ENCODE data around the gene GSK3A. TPM values are rescaled to one million over a fixed set of nuclear protein-coding genes. Genes with fewer than 3 reads are reported as not detected.
"Not testable (repeated sequence)": the region's sequence is repeated elsewhere in the genome, so short reads cannot be mapped to it uniquely, and the experiment has no call there.

GSK3A gene
- total and polyA plus RNA-seq, 9 of the 15 experiments (the other 6 are each of a cell fraction or from before 2014, with no cell fraction given), result 0.62 to 90.7 (median 33.3) TPM

- H3K9me1 ChIP-seq (ENCODE audit: control insufficient read depth, insufficient read depth, low read length); H3K9me3 ChIP-seq (replicated peaks; ENCODE audit: control insufficient read depth, insufficient read depth, low read depth, low read length); intact Hi-C loops (cut with micrococcal nuclease); FAIRE-seq; CTCF ChIA-PET (ENCODE audit: low intra/inter-chr PET ratio); BruUV-seq (replicated peaks); DNase-seq (ENCODE audit: extremely low read depth in 1 of 4, low spot score in 3 of 4); H3K4me3 ChIP-seq; H3K27me3 ChIP-seq (ENCODE audit: control insufficient read depth in 2 of 2, insufficient read depth in 2 of 2, low read length in 2 of 2); ATAC-seq; H4K20me1 ChIP-seq (replicated peaks; ENCODE audit: control insufficient read depth, insufficient read depth, low read length); in situ Hi-C loops (cut with MboI); TF ChIP-seq CEBPG (CRISPR knock-in tag; IDR thresholded peaks at IDR 0.05): not testable (repeated sequence)
- Histone ChIP-seq H3K27ac (ENCODE audit: extremely low read depth, low read depth, low read length) (peak overlapping the region; percentile 90), H3K9ac (ENCODE audit: insufficient read depth in 1 of 2, low read depth in 2 of 2, low read length in 2 of 2) (peak overlapping the region in 1 of 2 experiments; percentile 98; a peak in 2 of 4 replicates), H3K4me2 (ENCODE audit: insufficient read depth, low read length) (peak overlapping the region; percentile 96), H3K36me3 (ENCODE audit: control insufficient read depth, insufficient read depth, low read length) (peaks cover 10% of the 10 kb centered on the region; the same call in 2 of the 3 replicates), H3K79me2 (ENCODE audit: control insufficient read depth, insufficient read depth, low read length) (peaks cover 24% of the 10 kb centered on the region), H2AFZ (ENCODE audit: low read depth, low read length) (peak overlapping the region; percentile 95), H3K4me1 (replicated peaks in 1 of 2; ENCODE audit: control insufficient read depth in 2 of 2, insufficient read depth in 2 of 2, low read length in 2 of 2) (peaks cover 17 to 36% of the 10 kb centered on the region in 2 experiments)
- POLR2A ChIA-PET, result interaction anchor here (0.6 to 1.1 kb wide), 3 partner anchors 10 to 26 kb away, joined by 3 to 4 read pairs (median 3); no protein-coding TSS in a partner anchor
- TF ChIP-seq CEBPG (tag; conservative IDR thresholded peaks at IDR 0.05 in 1 of 2, IDR thresholded peaks at IDR 0.05 in 1 of 2) (peak; percentile 8 to 41; a peak in 3 of 4 replicates), CEBPB (tag; IDR thresholded peaks at IDR 0.05) (peak; percentile 79)
- WGBS (ENCODE audit: insufficient coverage, low coverage, missing lambda C conversion rate), result 84% methylated on average over 25 of the region's 25 CpGs
These were observed 24.7 kb upstream of the GSK3A start for GRCh38 chr19:42266928-42267603.

GRCh38 chr19:42266105-42266504 lies 23.7 kb upstream of the GSK3A start:
- H3K4me1 ChIP-seq (replicated peaks in 1 of 2; ENCODE audit: control insufficient read depth in 2 of 2, insufficient read depth in 2 of 2, low read length in 2 of 2), result peaks cover 14 to 30% of the 10 kb centered on the region in 2 experiments
- CTCF ChIA-PET (ENCODE audit: low intra/inter-chr PET ratio); FAIRE-seq; H3K4me2 ChIP-seq (ENCODE audit: insufficient read depth, low read length); H3K4me3 ChIP-seq; H3K27me3 ChIP-seq (ENCODE audit: control insufficient read depth in 2 of 2, insufficient read depth in 2 of 2, low read length in 2 of 2); H3K27ac ChIP-seq (ENCODE audit: extremely low read depth, low read depth, low read length); DNase-seq (ENCODE audit: extremely low read depth in 1 of 4, low spot score in 3 of 4); intact Hi-C loops (cut with micrococcal nuclease); H4K20me1 ChIP-seq (replicated peaks; ENCODE audit: control insufficient read depth, insufficient read depth, low read length); H3K9me3 ChIP-seq (replicated peaks; ENCODE audit: control insufficient read depth, insufficient read depth, low read depth, low read length); ATAC-seq; POLR2A ChIA-PET; H3K36me3 ChIP-seq (ENCODE audit: control insufficient read depth, insufficient read depth, low read length); H3K9me1 ChIP-seq (ENCODE audit: control insufficient read depth, insufficient read depth, low read length); BruUV-seq (replicated peaks); in situ Hi-C loops (cut with MboI); H3K9ac ChIP-seq (ENCODE audit: insufficient read depth in 1 of 2, low read depth in 2 of 2, low read length in 2 of 2): not testable (repeated sequence)
- TF ChIP-seq ZNF121 (CRISPR knock-in tag; conservative IDR thresholded peaks at IDR 0.05), result peak; percentile 53; the same call in 1 of the 2 replicates
- H2AFZ ChIP-seq (ENCODE audit: low read depth, low read length), result peak overlapping the region; percentile 22
- WGBS (ENCODE audit: insufficient coverage, low coverage, missing lambda C conversion rate), result 63% methylated on average over 4 of the region's 4 CpGs
- peaks cover 18% of the 10 kb centered on the region for H3K79me2 ChIP-seq (ENCODE audit: control insufficient read depth, insufficient read depth, low read length)
